GM12878 (cell line): ENCODE results near the gene GNG12. TPM values are rescaled to one million over a fixed set of nuclear protein-coding genes. Genes with fewer than 3 reads are reported as not detected.

Source experiments
- ASH2L ChIP-seq: fragments of 300-600, 200-600 bp; sonication (generic); IDR thresholded peaks from 2 replicates; pipeline ENCODE4 v1.6.1; 2017; ENCODE audit warnings: low read depth, mild to moderate bottlenecking, borderline replicate concordance
- ATF7 ChIP-seq: fragments of 450-650 bp; IDR thresholded peaks from 2 replicates; pipeline ENCODE4 v1.6.1; 2016; ENCODE audit warnings: low read depth, mild to moderate bottlenecking
- CBX3 ChIP-seq: fragments of 200-600 bp; sonication (generic); IDR thresholded peaks from 2 replicates; pipeline ENCODE4 v1.6.1; 2016; ENCODE audit warnings: low read depth, borderline replicate concordance
- E4F1 ChIP-seq: fragments of 450-650 bp; IDR thresholded peaks from 2 replicates; pipeline ENCODE4 v1.6.1; 2018; ENCODE audit warnings: borderline replicate concordance, mild to moderate bottlenecking; ENCODE audit not compliant: partially characterized antibody
- FOS ChIP-seq: IDR thresholded peaks from 3 replicates; pipeline ENCODE4 v1.6.1; 2011; ENCODE audit warnings: borderline replicate concordance; ENCODE audit not compliant: insufficient read length; ENCODE audit errors: extremely low read depth
- HDAC2 ChIP-seq: fragments of 200-600 bp; sonication (generic); IDR thresholded peaks from 2 replicates; pipeline ENCODE4 v1.6.1; 2017
- HDAC6 ChIP-seq: fragments of 200-600 bp; sonication (generic); IDR thresholded peaks from one replicate; pipeline ENCODE4 v1.8.0; 2017; ENCODE audit warnings: antibody characterized with exemption; ENCODE audit not compliant: unreplicated experiment
- IKZF2 ChIP-seq, 2 experiments: fragments of 450-650 bp; IDR thresholded peaks; 2 replicates each; pipeline ENCODE4 v1.6.1; 2017; ENCODE audit warnings: mild to moderate bottlenecking in 2 of 2, moderate library complexity in 2 of 2
- KDM1A ChIP-seq: fragments of 200-600 bp; sonication (generic); IDR thresholded peaks from 2 replicates; pipeline ENCODE4 v1.6.1; 2016; ENCODE audit warnings: borderline replicate concordance
- LARP7 ChIP-seq: fragments of 450-650 bp; IDR thresholded peaks from 2 replicates; pipeline ENCODE4 v1.6.1; 2017; ENCODE audit warnings: mild to moderate bottlenecking
- MEF2A ChIP-seq: IDR thresholded peaks from 2 replicates; pipeline ENCODE4 v1.6.1; 2011; ENCODE audit warnings: low read depth, mild to moderate bottlenecking, low read length, moderate library complexity; ENCODE audit not compliant: insufficient read depth
- NRF1 ChIP-seq: conservative IDR thresholded peaks from 2 replicates; pipeline ENCODE4 v1.6.1; 2011; ENCODE audit warnings: mild to moderate bottlenecking, low read depth, low read length, improper control_type of control experiment
- PBX3 ChIP-seq: IDR thresholded peaks from 2 replicates; pipeline ENCODE4 v1.6.1; 2011; ENCODE audit warnings: mild to moderate bottlenecking, low read depth, low read length, moderate library complexity; ENCODE audit not compliant: insufficient replicate concordance
- RAD21 ChIP-seq: IDR thresholded peaks from 2 replicates; pipeline ENCODE4 v1.6.1; 2011; ENCODE audit warnings: mild to moderate bottlenecking, low read depth, low read length, moderate library complexity; ENCODE audit not compliant: insufficient read depth
- RAD51 ChIP-seq: fragments of 450-650 bp; IDR thresholded peaks from 2 replicates; pipeline ENCODE4 v1.6.1; 2016; ENCODE audit warnings: moderate library complexity, mild to moderate bottlenecking, inconsistent platforms
- RCOR1 ChIP-seq: conservative IDR thresholded peaks from 2 replicates; pipeline ENCODE4 v1.6.1; 2012; ENCODE audit warnings: low read depth, low read length, improper control_type of control experiment
- RFX5 ChIP-seq: IDR thresholded peaks from 2 replicates; pipeline ENCODE4 v1.6.1; 2011; ENCODE audit warnings: low read depth, low read length, improper control_type of control experiment
- SMARCA5 ChIP-seq: fragments of 450-650 bp; IDR thresholded peaks from 2 replicates; pipeline ENCODE4 v1.6.1; 2017; ENCODE audit warnings: mild to moderate bottlenecking
- SMC3 ChIP-seq: IDR thresholded peaks from 2 replicates; pipeline ENCODE4 v1.6.1; 2011; ENCODE audit warnings: low read length, improper control_type of control experiment, borderline replicate concordance
- SREBF1 ChIP-seq: IDR thresholded peaks from 2 replicates; pipeline ENCODE4 v1.6.1; 2012; ENCODE audit warnings: mild to moderate bottlenecking, low read length
- SRF ChIP-seq, 2 experiments: IDR thresholded peaks; 2 replicates each; pipeline ENCODE4 v1.6.1; 2011; ENCODE audit warnings: low read depth in 2 of 2, low read length in 2 of 2, mild to moderate bottlenecking in 1 of 2, moderate library complexity in 1 of 2
- TCF12 ChIP-seq: IDR thresholded peaks from 2 replicates; pipeline ENCODE4 v1.6.1; 2011; ENCODE audit warnings: low read depth, mild to moderate bottlenecking, low read length
- ZBTB4 ChIP-seq: fragments of 450-650 bp; formaldehyde crosslinking; IDR thresholded peaks from 2 replicates; pipeline ENCODE4 v1.4.0; 2022; ENCODE audit warnings: mild to moderate bottlenecking, moderate library complexity
- ZNF207 ChIP-seq: fragments of 450-650 bp; IDR thresholded peaks from 2 replicates; pipeline ENCODE4 v1.6.1; 2014; ENCODE audit warnings: antibody characterized with exemption, mild to moderate bottlenecking, borderline replicate concordance
- ZNF274 ChIP-seq: IDR thresholded peaks from one replicate; pipeline ENCODE4 v1.8.0; 2011; ENCODE audit not compliant: insufficient read length, insufficient read depth
- ZNF384 ChIP-seq: IDR thresholded peaks from 2 replicates; pipeline ENCODE4 v1.6.1; 2012; ENCODE audit warnings: low read depth, mild to moderate bottlenecking, low read length, improper control_type of control experiment, borderline replicate concordance
- ZNF622 ChIP-seq: fragments of 450-650 bp; IDR thresholded peaks from 2 replicates; pipeline ENCODE4 v1.6.1; 2017; ENCODE audit warnings: mild to moderate bottlenecking, inconsistent platforms
- polyA plus RNA-seq, 11 experiments: library from polyadenylated mRNA; depleted of rRNA in 4 of 11; unstranded in 6 of 11; stranded (reverse) in 5 of 11; fragments of >200 nt; fragmentation: Nextera tagmentation in 4 of 11; fragmentation: Illumina TruSeq in 1 of 11; extraction: Ambion mirVana in 4 of 11; extraction: Trizol in 1 of 11; gene quantifications; 1 replicate in 1 of 11; 2 replicates in 10 of 11; pipeline versions ENCODE4 v1.2.1 to v1.2.3, GENCODE V29; 2011 to 2016; ENCODE audit warnings: inconsistent platforms in 2 of 11, missing spikeins in 2 of 11, low read depth in 1 of 11
- total RNA-seq, 4 experiments: library from RNA; depleted of rRNA in 3 of 4; stranded (reverse); fragments of >200 nt in 3 of 4; fragmentation: Illumina TruSeq in 1 of 4; extraction: Trizol in 1 of 4; gene quantifications; 2 replicates each; pipeline versions ENCODE4 v1.2.1 to v1.2.3, GENCODE V29; 2013 to 2021

The GNG12 gene
- total and polyA plus RNA-seq, 10 of the 15 experiments (the other 5 are each of a cell fraction or from before 2014, with no cell fraction given) = 0.22 to 32.8 (median 0.35) TPM

- TF ChIP-seq ZBTB4 (CRISPR knock-in tag) (no peak), IKZF2 (IDR thresholded peaks at IDR 0.05) (peak; percentile 31 to 32; a peak in 1 of 4 replicates), E4F1 (peak; percentile 16), MEF2A (no peak), RFX5 (peak; percentile 74), RAD21 (no peak), ZNF207 (peak; percentile 63; the same call in 1 of the 2 replicates), CBX3 (no peak), ZNF622 (no peak), RCOR1 (0 out of 2 replicates have a peak, but pooled peaks have one; percentile 54), ASH2L (no peak), LARP7 (peak; percentile 97), PBX3 (no peak), TCF12 (peak; percentile 71; the same call in 1 of the 2 replicates), SRF (IDR thresholded peaks at IDR 0.05; ENCODE audit: low read depth in 2 of 2, low read length in 2 of 2) (no peak), KDM1A (no peak), ATF7 (0 out of 2 replicates have a peak, but pooled peaks have one; percentile 21), SMC3 (peak; percentile 31; the same call in 1 of the 2 replicates), HDAC2 (no peak), NRF1 (no peak), HDAC6 (peak; percentile 14), ZNF274 (no peak), FOS (no peak), SREBF1 (0 out of 2 replicates have a peak, but pooled peaks have one; percentile 14), SMARCA5 (peak; percentile 87), ZNF384 (no peak), RAD51 (no peak)
Observed at GRCh38 chr1:67685067-67685557, 148.2 kb downstream of the GNG12 start, which contains the start of gene GADD45A (continued).
